ENCODE measurements around the gene ALOX12B. TPM values are rescaled to one million over a fixed set of nuclear protein-coding genes. Genes with fewer than 3 reads are reported as not detected.
A peak's percentile ranks its signal among the peaks of the same experiment; 100 is the strongest.

The ALOX12B gene
- total and polyA plus RNA-seq, 3 experiments from 2014 or later: 1.3 to 1.9 TPM; not detected in 1

DNA sequence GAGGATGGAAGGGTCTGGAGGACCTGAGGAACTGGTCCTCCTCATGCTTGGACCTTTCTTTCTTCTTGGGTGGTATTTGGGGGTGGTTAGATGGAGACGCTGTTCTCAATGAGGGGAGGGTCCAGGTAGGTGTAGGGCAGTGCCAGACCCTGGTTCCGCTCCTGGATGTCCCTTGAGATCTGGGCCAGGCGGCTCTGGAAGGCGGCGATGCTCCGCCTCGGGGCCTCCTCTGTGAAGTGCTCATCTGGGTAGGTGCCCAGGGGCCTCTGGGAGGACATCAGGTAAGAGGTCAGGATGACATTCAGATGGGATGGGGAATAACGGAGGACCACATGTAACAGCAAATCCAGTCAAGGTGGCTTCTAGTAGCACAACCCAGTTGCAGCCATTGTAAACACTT lies 9.0 kb upstream of the ALOX12B start:
- CTCF ChIA-PET: interaction anchor here (0.9 to 1.4 kb wide), 3 partner anchors 14 to 23 kb away, joined by 3 to 6 read pairs (median 3); no protein-coding TSS in a partner anchor
- no peaks in the 10 kb centered on the region for H3K9me3 ChIP-seq (ENCODE audit: low read length)
- H3K27me3 ChIP-seq (ENCODE audit: insufficient read depth, low read length, poor library complexity, severe bottlenecking): no peaks in the 10 kb centered on the region
- peaks cover 4% of the 10 kb centered on the region for H3K4me1 ChIP-seq (ENCODE audit: insufficient read depth, low read length)
- Mint-ChIP-seq H3K4me3 (no peak overlapping the region), H3K36me3 (no peaks in the 10 kb centered on the region), H3K4me1 (peaks cover 6 to 7% (median 7%) of the 10 kb centered on the region in 3 donors), H3K27me3 (peaks cover 8 to 19% of the 10 kb centered on the region in 2 donors), H3K9me3 (no peaks in the 10 kb centered on the region), H3K27ac (no peak overlapping the region)
- no peak overlapping the region for H3K4me3 ChIP-seq (ENCODE audit: low read length)
- no peak for DNase-seq
- H3K36me3 ChIP-seq (ENCODE audit: insufficient read depth, low read length): no peaks in the 10 kb centered on the region
- H3K27ac ChIP-seq (ENCODE audit: low read depth, low read length): no peak overlapping the region
- POLR2A ChIA-PET: no interaction called here

- Mint-ChIP-seq H3K27me3 (peaks cover 10 to 30% of the 10 kb centered on the region in 2 donors), H3K27ac (no peak overlapping the region), H3K36me3 (no peaks in the 10 kb centered on the region), H3K9me3 (no peaks in the 10 kb centered on the region), H3K4me3 (no peak overlapping the region), H3K4me1 (peaks cover 6 to 7% (median 7%) of the 10 kb centered on the region in 3 donors)
- Histone ChIP-seq H3K36me3 (ENCODE audit: insufficient read depth, low read length) (no peaks in the 10 kb centered on the region), H3K9me3 (ENCODE audit: low read length) (no peaks in the 10 kb centered on the region), H3K4me1 (ENCODE audit: insufficient read depth, low read length) (peaks cover 4% of the 10 kb centered on the region), H3K27ac (ENCODE audit: low read depth, low read length) (no peak overlapping the region), H3K27me3 (ENCODE audit: insufficient read depth, low read length, poor library complexity, severe bottlenecking) (no peaks in the 10 kb centered on the region), H3K4me3 (ENCODE audit: low read length) (no peak overlapping the region)
- ChIA-PET CTCF (interaction anchor here (1.1 to 3.1 kb wide), 3 partner anchors 10 to 62 kb away, joined by 3 to 16 read pairs (median 3); no protein-coding TSS in a partner anchor), POLR2A (no interaction called here)
- DNase-seq: no peak
Measured at GRCh38 chr17:8095361-8095760, 7.8 kb upstream of the ALOX12B start.

DNA sequence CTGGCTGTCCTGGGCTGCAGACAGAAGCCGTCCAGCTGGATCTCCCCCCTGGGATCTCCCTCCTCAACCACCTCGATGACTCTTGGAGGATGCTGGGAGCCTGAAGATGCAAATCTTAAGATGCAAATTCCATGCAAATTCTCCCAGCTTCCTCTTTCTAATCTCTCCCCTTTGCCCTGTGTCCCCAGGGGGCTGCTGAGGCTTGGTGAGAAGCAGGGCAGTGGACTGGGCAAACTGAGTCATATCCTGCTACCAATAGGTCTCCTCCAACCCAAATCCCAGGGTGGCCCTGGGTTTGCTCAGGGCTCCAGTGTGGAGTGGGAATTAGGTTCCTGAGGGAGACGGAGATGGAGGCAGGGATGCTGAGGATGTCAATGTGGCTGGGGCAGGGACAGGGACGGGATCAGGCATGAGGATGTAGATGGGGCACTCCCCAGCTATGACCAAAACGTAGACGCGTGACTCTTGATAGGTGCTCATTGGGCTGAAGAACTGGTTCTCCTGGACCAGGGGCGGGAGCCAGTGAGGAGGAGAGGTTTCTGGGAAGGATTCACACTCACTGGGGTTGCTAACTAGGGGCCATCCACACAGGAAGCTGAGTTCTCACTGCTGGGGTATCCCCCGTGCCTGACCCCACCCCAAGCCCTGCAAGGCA lies 3.6 kb upstream of the ALOX12B start:
- no peak for DNase-seq
- ChIA-PET POLR2A (interaction anchor here (1.3 kb wide), 1 partner anchor 28 kb away, joined by 4 read pairs; no protein-coding TSS in a partner anchor), CTCF (interaction anchor here (1.0 to 9.6 kb wide), 8 partner anchors 10 to 210 kb away, joined by 3 to 97 read pairs (median 14); partner anchors contain the start of gene ALOXE3)
- H3K4me1 Mint-ChIP-seq: peaks cover 6 to 7% (median 7%) of the 10 kb centered on the region in 3 donors
- no peaks in the 10 kb centered on the region for H3K9me3 Mint-ChIP-seq
- Histone ChIP-seq H3K27ac (ENCODE audit: low read depth, low read length) (no peak overlapping the region), H3K27me3 (ENCODE audit: insufficient read depth, low read length, poor library complexity, severe bottlenecking) (peaks cover 5% of the 10 kb centered on the region), H3K9me3 (ENCODE audit: low read length) (no peaks in the 10 kb centered on the region), H3K36me3 (ENCODE audit: insufficient read depth, low read length) (no peaks in the 10 kb centered on the region), H3K4me3 (ENCODE audit: low read length) (no peak overlapping the region), H3K4me1 (ENCODE audit: insufficient read depth, low read length) (peaks cover 4% of the 10 kb centered on the region)
- no peak overlapping the region for H3K27ac Mint-ChIP-seq
- no peak overlapping the region for H3K4me3 Mint-ChIP-seq
- H3K27me3 Mint-ChIP-seq: peaks cover 25 to 42% of the 10 kb centered on the region in 2 donors
- H3K36me3 Mint-ChIP-seq: no peaks in the 10 kb centered on the region

DNA sequence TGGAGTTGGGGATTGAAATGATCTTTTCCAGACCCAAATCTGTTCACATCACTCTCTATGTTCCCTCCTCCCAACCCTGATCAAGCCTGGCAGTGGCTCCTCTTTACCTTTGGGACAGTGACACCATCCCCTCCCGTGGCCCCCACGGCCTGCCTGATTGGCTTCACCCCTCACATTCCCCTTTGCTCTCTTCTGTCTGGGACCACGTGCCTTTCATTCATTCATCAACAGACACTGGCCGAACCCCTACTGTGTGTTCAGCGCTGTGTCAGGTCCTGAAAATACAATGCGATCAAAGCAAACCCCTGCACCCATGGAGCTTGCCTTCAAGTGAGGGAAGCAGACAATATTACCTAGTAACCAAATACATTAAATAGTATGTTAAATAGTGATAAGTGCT lies 2.2 kb upstream of the ALOX12B start:
- Histone ChIP-seq H3K4me3 (ENCODE audit: low read length) (no peak overlapping the region), H3K4me1 (ENCODE audit: insufficient read depth, low read length) (peaks cover 2% of the 10 kb centered on the region), H3K27ac (ENCODE audit: low read depth, low read length) (no peak overlapping the region), H3K27me3 (ENCODE audit: insufficient read depth, low read length, poor library complexity, severe bottlenecking) (peaks cover 5% of the 10 kb centered on the region), H3K9me3 (ENCODE audit: low read length) (no peaks in the 10 kb centered on the region), H3K36me3 (ENCODE audit: insufficient read depth, low read length) (no peaks in the 10 kb centered on the region)
- Mint-ChIP-seq H3K9me3 (no peaks in the 10 kb centered on the region), H3K27ac (no peak overlapping the region), H3K36me3 (no peaks in the 10 kb centered on the region), H3K27me3 (peaks cover 32 to 46% of the 10 kb centered on the region in 2 donors), H3K4me1 (peaks cover 6 to 7% (median 7%) of the 10 kb centered on the region in 3 donors), H3K4me3 (no peak overlapping the region)
- ChIA-PET POLR2A (interaction anchor here (0.9 kb wide), 1 partner anchor 10 kb away, joined by 3 read pairs; no protein-coding TSS in a partner anchor), CTCF (interaction anchor here (1.7 to 9.6 kb wide), 6 partner anchors 11 to 28 kb away, joined by 9 to 97 read pairs (median 25); partner anchors contain the start of gene ALOXE3)
- DNase-seq: no peak

DNA sequence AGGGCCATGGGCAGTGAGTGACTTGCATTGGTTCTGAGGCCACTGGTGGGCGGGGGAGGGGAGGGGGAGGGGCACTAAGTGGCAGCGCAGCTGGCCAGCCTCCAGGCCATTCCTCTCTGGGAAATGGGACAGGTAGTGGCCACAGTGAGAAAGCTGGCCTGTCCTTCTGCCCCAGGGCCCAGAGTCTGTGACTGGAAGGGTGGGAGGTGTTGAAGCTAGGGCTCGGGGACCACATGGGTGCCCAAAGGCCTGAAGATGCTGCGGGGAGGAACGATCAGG lies 375 bp upstream of the ALOX12B start:
- Mint-ChIP-seq H3K27me3 (peaks cover 27 to 46% of the 10 kb centered on the region in 2 donors), H3K36me3 (no peaks in the 10 kb centered on the region), H3K27ac (no peak overlapping the region), H3K9me3 (no peaks in the 10 kb centered on the region), H3K4me1 (no peaks in the 10 kb centered on the region), H3K4me3 (no peak overlapping the region)
- ChIA-PET CTCF (interaction anchor here (1.0 to 9.6 kb wide), 5 partner anchors 9 to 213 kb away, joined by 3 to 97 read pairs (median 9); partner anchors contain the start of gene ALOXE3), POLR2A (no interaction called here)
- no peak overlapping the region for H3K4me3 ChIP-seq (ENCODE audit: low read length)
- H3K27ac ChIP-seq (ENCODE audit: low read depth, low read length): no peak overlapping the region
- H3K36me3 ChIP-seq (ENCODE audit: insufficient read depth, low read length): no peaks in the 10 kb centered on the region
- H3K4me1 ChIP-seq (ENCODE audit: insufficient read depth, low read length): no peaks in the 10 kb centered on the region
- no peak for DNase-seq
- peaks cover 5% of the 10 kb centered on the region for H3K27me3 ChIP-seq (ENCODE audit: insufficient read depth, low read length, poor library complexity, severe bottlenecking)
- H3K9me3 ChIP-seq (ENCODE audit: low read length): no peaks in the 10 kb centered on the region

- no peak overlapping the region for H3K4me3 ChIP-seq (ENCODE audit: low read length)
- Mint-ChIP-seq H3K27ac (peak overlapping the region in 1 of 8 donors; percentile 42), H3K4me1 (peaks cover under 1 to 15% (median 11%) of the 10 kb centered on the region in 3 donors), H3K9me3 (no peaks in the 10 kb centered on the region), H3K4me3 (no peak overlapping the region), H3K27me3 (peaks cover 14 to 16% of the 10 kb centered on the region in 2 donors), H3K36me3 (peaks cover 0 to 6% (median 0%) of the 10 kb centered on the region in 3 donors)
- ChIA-PET CTCF (interaction anchor here (0.6 to 3.1 kb wide), 7 partner anchors 10 to 222 kb away, joined by 3 to 11 read pairs (median 4); partner anchors contain the start of gene ALOXE3), POLR2A (no interaction called here)
- H3K27me3 ChIP-seq (ENCODE audit: insufficient read depth, low read length, poor library complexity, severe bottlenecking): peaks cover 3% of the 10 kb centered on the region
- no peak for DNase-seq
- H3K9me3 ChIP-seq (ENCODE audit: low read length): no peaks in the 10 kb centered on the region
- H3K36me3 ChIP-seq (ENCODE audit: insufficient read depth, low read length): no peaks in the 10 kb centered on the region
- no peak overlapping the region for H3K27ac ChIP-seq (ENCODE audit: low read depth, low read length)
- H3K4me1 ChIP-seq (ENCODE audit: insufficient read depth, low read length): peaks cover 9% of the 10 kb centered on the region
Measured at GRCh38 chr17:8084250-8084649, 3.3 kb downstream of the ALOX12B start.

DNA sequence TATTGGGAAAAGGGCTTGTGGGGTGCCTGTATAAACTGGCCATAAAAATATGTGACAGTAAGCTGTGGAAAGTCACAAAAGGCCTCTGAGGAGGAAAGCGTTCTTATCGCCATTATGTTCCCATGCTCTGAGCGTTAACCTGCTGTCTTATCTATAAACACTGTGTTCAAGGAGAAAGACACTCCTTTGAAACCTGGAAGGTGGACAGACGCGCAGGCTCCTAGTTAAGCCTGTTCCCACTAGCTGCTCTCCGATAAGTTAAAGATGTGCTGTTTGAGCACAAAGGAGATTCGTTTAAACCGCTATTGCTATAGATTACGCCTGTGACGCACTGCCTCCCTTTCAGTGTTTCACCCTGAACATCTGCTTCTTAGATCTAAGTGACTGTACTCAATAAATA lies 5.2 kb downstream of the ALOX12B start:
- H3K4me3 ChIP-seq (ENCODE audit: low read length): no peak overlapping the region
- Mint-ChIP-seq H3K9me3 (no peaks in the 10 kb centered on the region), H3K27ac (no peak overlapping the region), H3K36me3 (peaks cover 0 to 6% (median 0%) of the 10 kb centered on the region in 3 donors), H3K4me3 (peak overlapping the region in 1 of 7 donors; percentile 24), H3K27me3 (peaks cover 7 to 9% of the 10 kb centered on the region in 2 donors), H3K4me1 (peaks cover 4 to 18% (median 14%) of the 10 kb centered on the region in 3 donors)
- DNase-seq: no peak
- no peaks in the 10 kb centered on the region for H3K36me3 ChIP-seq (ENCODE audit: insufficient read depth, low read length)
- POLR2A ChIA-PET: no interaction called here
- no peaks in the 10 kb centered on the region for H3K9me3 ChIP-seq (ENCODE audit: low read length)
- CTCF ChIA-PET: interaction anchor here (3.1 kb wide), 1 partner anchor 12 kb away, joined by 11 read pairs; no protein-coding TSS in a partner anchor
- H3K27me3 ChIP-seq (ENCODE audit: insufficient read depth, low read length, poor library complexity, severe bottlenecking): no peaks in the 10 kb centered on the region
- H3K27ac ChIP-seq (ENCODE audit: low read depth, low read length): no peak overlapping the region
- H3K4me1 ChIP-seq (ENCODE audit: insufficient read depth, low read length): peaks cover 15% of the 10 kb centered on the region

DNA sequence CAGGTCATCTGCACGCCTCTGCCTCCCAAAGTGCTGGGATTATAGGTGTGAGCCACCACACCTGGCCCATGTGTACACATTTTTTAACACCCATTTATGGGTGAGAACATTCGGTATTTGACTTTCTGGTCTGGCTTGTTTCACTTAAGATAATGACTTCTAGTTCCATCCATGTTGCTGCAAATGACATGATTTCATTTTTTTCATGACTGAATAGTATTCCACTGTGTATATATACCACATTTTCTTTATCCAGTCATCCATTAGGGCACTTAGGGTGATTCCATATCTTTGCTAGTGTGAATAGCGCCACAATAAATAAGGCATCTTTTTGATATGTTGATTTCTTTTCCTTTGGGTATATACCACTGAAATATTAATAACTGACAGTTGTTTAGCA lies 5.6 kb downstream of the ALOX12B start:
- H3K9me3 Mint-ChIP-seq: no peaks in the 10 kb centered on the region
- ChIA-PET CTCF (interaction anchor here (1.5 to 3.1 kb wide), 2 partner anchors 10 to 12 kb away, joined by 5 to 11 read pairs; no protein-coding TSS in a partner anchor), POLR2A (no interaction called here)
- peaks cover 4 to 18% (median 14%) of the 10 kb centered on the region in 3 donors for H3K4me1 Mint-ChIP-seq
- H3K4me3 ChIP-seq (ENCODE audit: low read length): no peak overlapping the region
- H3K27me3 Mint-ChIP-seq: peaks cover 6 to 9% of the 10 kb centered on the region in 2 donors
- H3K4me1 ChIP-seq (ENCODE audit: insufficient read depth, low read length): peaks cover 15% of the 10 kb centered on the region
- peak overlapping the region in 1 of 7 donors; percentile 20 for H3K4me3 Mint-ChIP-seq
- H3K27ac ChIP-seq (ENCODE audit: low read depth, low read length): no peak overlapping the region
- no peak for DNase-seq
- H3K9me3 ChIP-seq (ENCODE audit: low read length): no peaks in the 10 kb centered on the region
- no peaks in the 10 kb centered on the region for H3K36me3 ChIP-seq (ENCODE audit: insufficient read depth, low read length)
- H3K36me3 Mint-ChIP-seq: peaks cover 0 to 6% (median 0%) of the 10 kb centered on the region in 3 donors
- H3K27ac Mint-ChIP-seq: peak overlapping the region in 1 of 8 donors; percentile 12
- no peaks in the 10 kb centered on the region for H3K27me3 ChIP-seq (ENCODE audit: insufficient read depth, low read length, poor library complexity, severe bottlenecking)
